Stimulated activated CD8-positive, alpha-beta memory T cell treated with anti-CD3 and anti-CD28 coated beads, Interleukin-2, amount 100 ng/mL, for 48 hours (primary cell): ENCODE measurements around the gene CUX1.

Source experiments
- DNase-seq, 2 donors: peaks; one replicate each; pipeline ENCODE4 v3.0.0-alpha.2; 2020; ENCODE audit warnings: low read depth in 2 of 2

Gene CUX1

DNA sequence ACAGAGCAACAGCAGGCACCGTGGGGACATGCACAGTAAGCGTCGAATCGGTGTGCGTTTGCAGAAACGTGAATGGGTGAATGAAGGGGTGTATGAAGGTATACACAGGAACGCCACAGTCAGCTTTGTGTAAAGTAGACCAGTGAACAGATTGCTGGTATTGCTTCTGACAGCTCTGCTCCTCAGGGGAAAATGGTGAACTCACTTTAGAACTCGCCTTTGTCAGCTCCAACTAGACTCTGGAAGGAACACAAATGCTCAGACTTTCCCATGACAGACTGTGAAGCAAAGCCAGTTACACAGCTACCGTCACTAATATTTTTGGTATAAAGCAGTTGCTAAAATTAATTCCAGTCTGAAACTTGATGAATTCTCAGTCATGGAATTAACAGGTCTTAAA lies 78.9 kb downstream of the CUX1 start:
- no peak for DNase-seq

DNA sequence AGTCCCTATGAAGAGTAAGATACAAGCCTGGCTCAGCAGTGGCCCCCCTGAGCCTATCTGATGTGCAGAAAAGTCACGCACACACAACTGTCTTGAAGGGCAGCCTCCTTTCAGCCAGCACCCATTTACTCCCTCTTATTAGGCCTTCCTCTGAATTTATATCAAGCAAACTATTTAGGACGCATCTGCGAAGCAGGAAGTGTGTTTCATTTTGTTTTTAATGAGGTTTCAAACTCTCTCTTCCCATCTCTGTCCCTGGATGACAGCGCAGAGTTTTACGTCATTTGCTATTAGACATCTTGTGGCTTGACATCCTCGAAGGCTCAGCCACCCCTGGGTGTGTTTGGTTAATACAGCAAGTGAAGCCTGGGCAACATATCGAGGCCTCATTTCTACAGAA lies 79.5 kb downstream of the CUX1 start:
- DNase-seq: no peak

DNA sequence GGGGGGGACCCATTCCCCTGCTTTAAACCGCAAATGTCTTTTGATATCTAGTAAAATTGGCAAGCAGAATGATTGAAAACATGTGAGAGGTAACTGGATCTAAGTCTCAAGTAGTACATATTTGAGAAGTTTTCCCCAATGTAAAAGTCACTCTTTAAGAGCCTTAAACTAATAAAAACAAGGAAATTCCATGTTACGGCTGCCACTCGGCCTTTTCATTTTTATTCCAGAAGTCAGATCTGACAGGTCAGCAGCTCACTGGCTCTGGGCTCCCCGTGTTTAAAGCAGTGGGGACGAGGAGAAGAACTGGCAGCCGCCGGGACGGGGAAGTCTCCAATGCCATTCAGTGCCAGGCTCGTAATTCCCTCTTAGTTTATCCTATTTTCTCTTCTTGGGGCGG lies 80.7 kb downstream of the CUX1 start:
- no peak for DNase-seq

DNA sequence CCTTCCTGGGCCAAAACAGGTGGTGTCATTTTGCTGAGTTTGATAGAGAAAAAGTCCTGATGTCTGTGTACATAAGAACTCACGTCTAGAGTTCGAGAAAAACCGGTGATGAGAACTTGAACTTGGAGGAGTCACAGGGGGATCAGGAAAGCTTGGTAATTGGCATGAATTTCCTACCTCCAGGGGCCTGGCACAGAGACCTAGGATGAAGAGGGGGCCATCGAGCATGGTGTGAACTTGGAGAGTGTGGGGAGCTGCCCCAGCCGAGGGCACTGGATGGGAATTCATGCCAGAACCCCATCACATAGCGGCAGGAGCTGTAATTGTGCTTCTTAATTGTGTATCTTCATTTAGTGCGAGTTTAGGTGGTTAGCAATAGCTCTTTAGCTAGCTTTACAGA lies 82.2 kb downstream of the CUX1 start:
- DNase-seq: no peak

DNA sequence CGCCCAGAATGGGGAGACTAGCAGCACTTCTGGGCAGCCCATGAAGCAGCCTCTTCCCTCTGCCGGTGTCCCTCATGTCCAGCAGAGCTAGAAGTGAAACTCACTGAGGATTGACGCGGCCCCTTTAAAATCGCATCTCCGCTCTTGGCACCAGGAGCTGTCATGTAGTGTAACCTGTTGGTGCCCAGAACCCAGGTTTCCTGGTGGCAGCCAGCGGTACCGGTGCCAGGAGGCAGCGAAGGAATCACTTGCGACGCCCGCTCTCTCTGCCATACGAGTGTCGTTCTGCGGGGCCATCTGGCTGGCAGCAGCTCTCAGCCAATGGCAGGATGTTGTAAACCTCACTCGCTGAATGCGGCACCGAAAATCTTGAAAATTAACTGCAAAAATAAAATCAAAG lies 82.7 kb downstream of the CUX1 start:
- DNase-seq: no peak

DNA sequence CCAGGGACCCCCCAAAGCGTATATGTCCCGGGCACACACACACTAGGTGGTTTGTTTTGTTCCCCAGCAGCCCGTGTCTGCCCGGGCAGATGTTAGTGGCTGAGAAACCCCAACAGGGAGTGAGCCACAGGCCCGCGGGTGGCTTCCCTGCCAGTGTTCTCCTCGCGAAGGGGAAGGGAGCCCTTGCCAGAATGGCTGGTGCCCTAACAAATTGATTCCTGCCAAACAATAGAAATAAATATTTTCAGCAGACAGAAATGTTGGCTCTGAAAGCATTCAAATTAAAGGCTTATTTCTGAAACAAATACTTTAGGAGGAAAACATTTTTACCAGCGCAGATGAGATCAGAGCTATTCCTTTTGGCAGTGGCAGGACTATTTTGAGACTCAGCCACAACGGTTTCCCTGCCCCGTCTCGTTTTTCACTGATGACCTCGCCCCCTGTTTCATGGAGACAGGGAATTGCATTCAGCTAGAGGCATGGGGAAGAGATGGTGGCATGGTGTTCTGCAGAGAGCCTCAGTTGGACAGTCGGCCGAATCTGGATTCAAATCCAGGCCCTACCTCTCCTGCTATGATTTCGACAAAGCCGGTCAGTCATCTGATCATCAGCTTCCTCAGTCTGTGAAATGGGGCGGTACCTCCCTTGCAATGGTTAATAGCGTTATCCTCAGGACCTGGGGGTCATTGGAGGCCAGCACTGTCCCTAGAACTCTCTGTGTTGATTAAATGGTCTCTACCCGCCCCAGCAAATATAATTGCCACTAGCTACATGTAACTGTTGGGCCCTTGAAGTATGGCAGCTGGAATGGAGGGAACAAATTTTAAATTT lies 84.5 kb downstream of the CUX1 start:
- no peak for DNase-seq

DNA sequence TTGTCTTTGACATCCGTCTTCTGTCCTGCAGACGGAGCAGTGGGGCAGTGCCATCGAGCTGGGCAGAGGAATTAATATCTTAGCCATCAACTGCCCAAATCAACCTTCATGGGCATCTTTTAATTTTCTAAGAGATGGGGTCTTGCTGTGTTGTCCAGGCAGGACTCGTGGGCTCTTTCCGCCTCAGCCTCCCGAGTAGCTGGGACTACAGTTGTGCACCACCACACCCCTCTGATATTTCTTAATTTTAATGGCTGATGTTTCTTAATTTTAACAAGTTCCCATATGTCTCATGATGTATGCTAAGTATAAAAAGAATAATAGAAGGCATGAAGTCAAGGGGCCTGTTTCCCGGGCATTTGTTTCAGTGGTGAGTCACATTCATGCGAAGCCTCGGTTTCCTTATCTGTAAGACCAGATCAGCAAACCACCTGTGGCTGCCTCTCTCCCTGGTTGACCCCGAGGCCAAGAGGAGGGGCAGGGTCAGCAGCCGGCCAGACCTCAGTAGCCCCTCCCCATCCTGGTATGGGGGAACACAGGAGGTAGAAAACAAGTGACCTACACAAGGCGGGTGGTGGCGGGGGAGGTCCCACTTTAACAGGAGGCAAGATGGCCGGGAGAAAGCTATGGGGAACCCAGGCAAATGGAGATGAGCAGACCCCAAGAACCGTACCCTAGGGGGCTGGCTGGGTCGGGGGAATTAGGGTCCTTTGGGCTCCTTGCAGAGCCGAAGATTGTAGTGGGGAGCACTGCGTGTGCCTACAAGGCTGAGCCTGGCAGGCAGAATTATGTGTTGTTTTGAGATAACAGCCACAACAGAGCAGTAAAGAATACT lies 85.5 kb downstream of the CUX1 start:
- DNase-seq: no peak

DNA sequence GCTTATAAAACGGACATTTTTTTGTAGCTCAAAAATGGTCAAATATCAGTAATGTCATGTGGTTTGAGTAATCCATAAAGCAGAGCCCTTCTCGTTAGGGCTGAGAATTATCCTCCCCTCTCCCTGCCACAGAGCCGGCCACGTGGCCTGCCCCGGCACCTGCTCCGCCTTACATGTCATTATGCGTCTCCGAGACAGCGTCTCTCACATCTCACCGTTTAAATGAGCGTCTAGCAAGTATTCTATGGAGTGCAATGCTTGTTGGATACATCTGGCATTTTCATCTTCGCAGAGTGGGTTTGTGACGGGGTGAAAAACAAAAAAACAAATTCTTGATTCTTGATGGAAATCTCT lies 86.1 kb downstream of the CUX1 start:
- DNase-seq: no peak

DNA sequence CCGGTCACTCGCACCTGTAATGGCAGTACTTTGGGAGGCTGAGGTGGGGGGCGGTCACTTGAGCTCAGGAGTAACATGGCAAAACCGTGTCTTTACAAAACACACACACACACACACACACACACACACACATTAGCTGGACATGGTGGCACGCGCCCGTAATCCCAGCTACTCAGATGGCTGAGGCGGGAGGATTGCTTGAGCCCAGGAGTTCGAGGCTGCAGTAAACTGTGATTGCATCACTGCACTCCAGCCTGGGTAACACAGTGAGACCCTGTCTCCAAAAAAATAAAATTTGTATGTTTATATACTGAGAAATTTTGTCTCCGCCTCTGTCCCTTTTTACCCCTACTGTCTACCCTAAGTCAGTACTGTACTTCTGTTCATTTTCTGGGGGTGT lies 86.6 kb downstream of the CUX1 start:
- DNase-seq: no peak

DNA sequence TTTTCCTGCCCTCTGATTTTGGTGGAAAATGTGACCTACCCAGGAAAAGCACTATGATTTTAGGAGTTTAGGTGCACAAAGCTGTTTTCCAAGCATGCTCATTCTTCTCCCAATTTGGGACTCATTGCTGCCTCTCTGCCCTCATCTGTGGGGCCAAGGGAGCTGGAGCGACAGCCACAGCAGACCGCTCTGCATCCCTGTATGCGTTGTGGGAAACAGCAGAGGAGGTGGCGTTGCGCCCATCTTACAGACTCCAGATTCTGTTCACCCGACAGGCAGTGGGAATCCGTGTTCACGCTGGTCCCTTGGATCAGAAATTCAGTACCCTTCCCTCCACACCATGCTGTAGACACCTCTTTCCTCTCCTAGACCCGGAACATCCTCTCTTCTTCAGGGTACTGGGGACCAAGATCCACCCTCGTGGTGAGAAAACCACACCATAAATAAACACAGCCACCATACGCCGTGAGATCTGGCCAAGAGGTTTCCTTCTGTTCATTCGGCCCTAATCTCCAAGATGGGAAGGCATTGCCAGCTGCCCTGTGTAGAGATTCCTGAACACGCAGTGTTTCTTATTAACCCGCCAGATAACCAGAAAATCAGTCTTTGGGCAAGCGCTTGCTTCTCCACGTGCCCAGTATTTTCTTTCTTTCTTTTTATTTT lies 87.9 kb downstream of the CUX1 start:
- DNase-seq: no peak

DNA sequence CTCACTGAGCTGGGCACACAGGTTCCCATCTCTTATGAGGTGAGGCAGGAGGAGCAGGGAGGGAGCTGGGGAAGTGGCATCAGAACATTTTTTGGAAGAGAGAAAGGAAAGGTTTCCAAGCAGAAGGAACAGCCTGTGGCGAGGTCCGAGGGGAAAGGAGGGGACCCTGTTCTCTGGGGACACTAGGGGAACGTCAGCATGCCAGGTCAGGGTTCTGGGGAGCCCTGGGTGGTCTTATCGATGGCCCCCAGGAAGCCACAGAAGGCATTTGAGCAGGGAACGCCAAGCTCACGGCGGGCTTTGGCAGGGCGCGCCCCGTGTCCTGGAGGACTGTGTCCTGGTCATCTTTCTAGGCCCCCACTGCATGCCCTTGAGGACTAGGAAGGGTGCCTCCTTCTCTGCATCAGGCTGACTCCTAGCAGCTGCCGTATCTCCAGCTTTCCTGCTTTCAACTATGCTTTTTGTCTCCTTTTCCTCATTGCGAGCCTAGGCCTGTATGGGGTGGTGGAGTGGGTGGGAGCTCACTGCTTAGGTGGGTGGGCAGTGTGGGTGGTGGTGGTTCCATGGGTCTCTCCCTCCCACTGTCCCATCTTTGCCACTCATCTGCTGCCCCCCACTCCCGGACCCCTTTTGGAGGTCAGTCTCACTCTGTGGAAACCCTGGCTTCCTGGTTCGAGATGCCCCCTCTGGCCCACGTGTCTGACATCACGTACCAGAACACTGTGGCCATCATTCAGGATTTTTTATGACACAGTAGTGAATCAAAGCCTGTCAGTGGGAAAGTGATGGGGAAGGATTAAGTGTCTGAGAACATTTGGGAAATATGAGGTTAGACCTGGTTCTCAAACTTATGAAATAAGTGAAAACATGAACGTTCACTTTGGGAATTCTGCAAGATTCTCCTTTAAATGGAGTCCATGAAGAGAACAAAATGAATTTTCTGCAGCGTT lies 89.1 kb downstream of the CUX1 start:
- DNase-seq: no peak

DNA sequence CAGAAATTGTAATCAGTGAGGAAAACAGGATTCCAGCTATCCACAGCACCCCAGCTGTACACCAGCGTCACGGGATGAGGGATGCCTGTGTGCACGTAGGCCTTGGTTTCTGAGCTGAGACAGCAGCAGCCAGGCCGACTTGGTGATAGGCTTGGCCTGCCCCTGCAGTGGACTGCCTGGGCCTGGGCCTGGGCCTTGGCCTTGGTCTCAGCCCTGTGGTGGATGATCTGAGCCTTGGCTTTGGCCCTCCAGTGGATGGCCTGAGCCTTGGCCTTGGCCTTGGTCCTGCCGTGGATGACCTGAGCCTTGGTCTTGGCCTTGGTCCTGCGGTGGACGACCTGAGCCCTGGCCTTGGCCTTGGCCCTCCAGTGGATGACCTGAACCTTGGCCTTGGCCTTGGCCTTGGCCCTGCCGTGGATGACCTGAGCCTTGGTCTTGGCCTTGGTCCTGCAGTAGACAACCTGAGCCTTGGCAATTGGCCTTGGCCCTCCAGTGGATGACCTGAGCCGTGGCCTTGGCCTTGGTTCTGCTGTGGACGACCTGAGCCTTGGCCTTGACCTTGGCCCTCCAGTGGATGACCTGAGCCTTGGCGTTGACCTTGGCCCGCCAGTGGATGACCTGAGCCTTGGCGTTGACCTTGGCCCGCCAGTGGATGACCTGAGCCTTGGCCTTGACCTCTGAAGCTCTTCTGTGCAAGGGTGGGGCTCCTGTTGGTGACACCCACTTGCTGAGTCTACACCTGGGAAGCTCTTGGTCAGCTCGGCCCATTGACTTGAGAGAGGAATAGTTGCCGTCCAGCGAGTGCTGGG lies 93.8 kb downstream of the CUX1 start:
- no peak for DNase-seq

DNA sequence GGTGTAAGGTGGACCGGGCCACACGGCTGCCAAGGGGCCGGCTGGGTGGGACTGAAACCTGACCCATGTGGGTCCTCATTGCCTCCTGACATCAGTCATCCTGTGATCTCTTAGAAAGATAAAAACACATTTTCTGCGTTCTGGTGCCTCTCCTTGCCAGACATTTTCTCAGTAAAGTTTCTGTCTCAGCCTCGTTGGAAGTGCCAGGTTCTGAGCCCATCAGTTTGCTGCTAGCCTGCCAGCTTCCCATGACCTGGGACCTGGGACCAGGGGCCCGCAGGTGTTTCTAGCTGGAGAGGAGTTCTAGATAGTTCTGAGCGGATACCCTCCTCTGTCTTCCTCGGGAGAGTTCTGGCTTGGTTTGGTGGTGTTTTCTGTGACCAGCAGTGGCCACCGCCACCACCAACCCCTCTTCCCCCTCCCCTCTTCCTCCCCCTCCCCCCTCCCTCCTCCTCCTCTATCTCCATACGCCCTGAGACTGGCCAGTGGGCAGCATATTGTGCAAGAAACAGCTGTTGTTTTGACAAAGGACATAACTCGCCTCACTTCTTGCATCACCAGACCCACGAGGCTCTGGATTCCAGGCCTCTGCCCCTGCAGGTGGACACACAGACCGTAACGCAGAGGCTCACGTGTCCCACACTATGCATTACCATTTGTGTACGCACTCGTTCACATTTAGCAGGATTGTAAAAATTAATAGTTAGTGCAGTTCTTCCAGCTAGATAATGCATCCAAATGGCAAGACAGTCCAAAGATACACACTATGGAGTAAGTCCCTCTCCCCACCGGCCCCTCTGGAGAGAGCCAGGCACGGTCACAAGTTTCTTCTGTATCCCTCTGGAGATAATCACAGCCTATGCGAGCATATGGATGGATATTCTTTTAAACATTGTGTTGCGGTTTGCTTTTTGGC lies 94.6 kb downstream of the CUX1 start:
- DNase-seq: no peak

DNA sequence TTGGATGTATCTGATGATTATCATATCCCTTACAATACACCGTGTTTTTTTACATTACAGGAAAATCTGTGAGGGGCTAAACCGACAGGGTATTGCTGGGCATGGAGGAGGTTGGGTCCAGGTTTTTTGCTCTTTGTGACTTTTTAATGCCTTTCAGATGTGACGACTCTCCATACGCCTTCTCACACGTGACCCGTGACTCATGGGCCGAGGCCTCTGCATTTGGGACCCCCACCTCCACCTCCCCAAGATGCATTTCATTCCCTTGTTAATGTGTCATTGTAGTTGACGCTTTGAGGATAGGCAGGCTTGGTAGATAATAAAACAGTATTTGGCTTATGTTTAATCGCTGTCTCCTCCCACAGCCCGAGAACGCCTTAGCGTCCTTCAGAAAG lies 95.3 kb downstream of the CUX1 start:
- DNase-seq: no peak

DNA sequence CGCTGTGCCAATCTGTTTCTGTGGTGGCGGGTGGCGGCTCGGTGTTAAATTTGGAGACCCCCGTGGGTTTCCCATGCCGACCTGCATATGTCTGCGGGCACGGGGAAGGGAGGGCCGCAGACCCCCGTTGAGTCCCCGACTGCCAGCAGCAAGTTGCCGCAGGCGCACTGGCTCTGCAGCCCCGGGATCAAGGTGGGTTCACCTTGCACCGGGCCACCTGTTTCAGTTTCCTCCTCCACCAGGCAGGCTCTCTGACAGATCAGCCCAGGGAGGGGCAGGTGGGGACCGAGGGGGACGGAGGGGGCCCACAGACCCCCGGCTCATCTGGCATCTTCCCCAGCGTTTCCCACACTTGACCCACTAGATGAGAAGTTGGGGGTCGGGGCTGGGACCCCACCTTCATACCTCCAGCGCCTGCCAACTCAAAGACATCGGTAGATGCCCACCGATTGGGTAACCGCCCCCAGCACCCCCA lies 95.9 kb downstream of the CUX1 start:
- no peak for DNase-seq

DNA sequence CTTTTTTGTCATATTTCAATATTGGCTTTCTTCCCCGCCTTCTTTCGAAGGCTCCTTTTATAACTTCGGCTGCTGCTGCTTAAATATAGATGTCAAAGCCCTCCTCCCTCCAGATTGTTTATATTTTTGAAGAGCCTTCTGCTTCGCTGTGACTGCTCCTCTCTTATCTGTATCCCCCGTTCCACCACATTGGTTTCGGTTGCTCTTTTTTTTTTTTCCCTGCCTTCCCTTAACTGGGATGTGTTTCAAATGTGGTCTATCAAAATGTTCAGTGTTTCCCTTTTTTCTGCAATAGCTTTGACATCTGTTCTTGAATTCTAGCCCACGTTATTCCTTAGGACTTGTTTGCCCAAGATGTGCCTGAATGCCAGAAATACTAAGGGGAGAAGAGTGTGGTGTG lies 96.4 kb downstream of the CUX1 start:
- no peak for DNase-seq

DNA sequence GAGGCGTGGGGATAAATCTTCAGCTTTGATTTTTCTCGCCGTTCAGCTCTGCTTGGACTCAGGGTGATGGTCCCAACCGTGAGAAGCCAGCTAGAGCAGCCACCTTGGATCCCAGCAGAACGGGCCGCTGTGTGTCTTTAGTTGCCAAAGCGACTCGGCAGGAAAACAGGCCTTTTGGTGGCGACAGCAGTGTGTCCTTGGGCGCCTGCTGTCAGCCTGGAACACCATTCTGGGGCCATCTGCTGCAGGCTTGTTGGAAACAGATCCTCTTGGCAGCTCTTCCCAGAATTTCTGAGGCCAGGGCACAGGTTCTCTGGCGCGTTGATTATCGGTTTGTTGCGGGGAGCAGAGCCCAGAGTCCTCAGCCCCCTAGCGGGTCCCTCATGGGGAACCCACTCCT lies 97.6 kb downstream of the CUX1 start:
- no peak for DNase-seq

DNA sequence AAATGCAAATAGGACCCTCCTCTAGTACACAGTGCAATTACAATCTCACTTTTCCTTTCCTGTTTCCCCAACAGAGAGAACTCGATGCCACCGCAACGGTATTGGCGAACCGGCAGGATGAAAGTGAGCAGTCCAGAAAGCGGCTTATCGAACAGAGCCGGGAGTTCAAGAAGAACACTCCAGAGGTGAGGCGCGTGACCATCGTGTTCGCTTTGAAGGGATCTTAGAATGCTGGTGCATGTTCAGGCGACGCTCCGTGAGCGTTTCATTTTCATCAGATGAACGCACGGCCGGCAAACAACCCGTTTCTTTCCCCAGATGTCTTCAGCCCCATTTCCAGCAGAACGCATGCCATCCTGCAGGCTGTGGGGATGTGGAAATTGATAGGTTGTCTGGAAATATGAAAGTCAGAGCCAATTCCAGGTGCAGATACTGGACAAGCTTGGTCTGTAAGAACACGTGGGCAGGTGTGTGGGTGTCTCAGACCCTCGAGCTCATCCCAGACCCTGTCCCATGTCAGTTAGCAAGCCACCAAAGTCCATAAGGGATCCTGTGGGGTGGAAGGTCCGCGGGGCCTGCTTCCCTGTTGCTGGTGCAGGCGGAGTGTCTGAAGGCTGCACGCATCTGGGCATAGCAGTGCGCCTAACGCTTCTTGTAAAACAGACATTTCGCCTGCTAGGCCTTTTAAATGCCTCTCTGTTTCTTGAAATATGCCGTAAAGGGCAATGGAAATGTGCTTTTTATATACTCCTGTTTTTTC lies 98.8 kb downstream of the CUX1 start:
- DNase-seq: no peak

DNA sequence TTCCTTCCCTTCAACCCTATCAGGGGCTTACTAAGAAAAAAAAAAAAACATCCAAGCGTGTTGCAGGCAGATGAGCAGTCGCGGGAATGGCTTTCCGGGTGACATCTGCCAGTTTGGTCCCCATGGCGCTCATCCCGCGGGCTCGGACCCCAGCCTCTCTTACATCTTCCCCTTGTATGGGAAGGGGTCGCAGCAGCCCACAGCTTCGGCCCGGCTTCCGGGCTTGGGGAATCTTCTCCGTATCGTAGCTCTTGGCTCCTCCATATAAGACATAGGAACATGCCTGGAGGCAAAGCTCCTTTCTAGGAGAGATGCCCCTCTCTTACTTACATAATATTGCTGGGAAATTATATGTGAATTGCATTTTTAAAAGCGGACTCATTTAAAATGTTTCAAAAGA lies 99.5 kb downstream of the CUX1 start:
- DNase-seq: no peak
